Breast epithelium (tissue), 3 donors: ENCODE data around the gene ZNF423.

Experiments used
- POLR2A ChIP-seq: fragments of 450-650 bp; IDR thresholded peaks from one replicate; pipeline ENCODE4 v1.6.1; 2016; ENCODE audit warnings: antibody characterized with exemption, mild to moderate bottlenecking, moderate library complexity
- POLR2AphosphoS5 ChIP-seq, 3 donors: sonication (generic); formaldehyde crosslinking; IDR thresholded peaks; one replicate each; pipeline ENCODE4 v1.6.1; 2017; ENCODE audit warnings: antibody characterized with exemption in 3 of 3
- TF ChIP-seq, protein P1 (sequence below), 3 donors: fragments of 450-650 bp; IDR thresholded peaks; one replicate each; pipeline ENCODE4 v1.5.1; 2016 to 2017; ENCODE audit warnings: antibody characterized with exemption in 3 of 3, mild to moderate bottlenecking in 3 of 3, moderate library complexity in 3 of 3

GRCh38 chr16:49698931-49699840 is 156.7 kb downstream of the ZNF423 start:
- TF ChIP-seq, protein P1, sequence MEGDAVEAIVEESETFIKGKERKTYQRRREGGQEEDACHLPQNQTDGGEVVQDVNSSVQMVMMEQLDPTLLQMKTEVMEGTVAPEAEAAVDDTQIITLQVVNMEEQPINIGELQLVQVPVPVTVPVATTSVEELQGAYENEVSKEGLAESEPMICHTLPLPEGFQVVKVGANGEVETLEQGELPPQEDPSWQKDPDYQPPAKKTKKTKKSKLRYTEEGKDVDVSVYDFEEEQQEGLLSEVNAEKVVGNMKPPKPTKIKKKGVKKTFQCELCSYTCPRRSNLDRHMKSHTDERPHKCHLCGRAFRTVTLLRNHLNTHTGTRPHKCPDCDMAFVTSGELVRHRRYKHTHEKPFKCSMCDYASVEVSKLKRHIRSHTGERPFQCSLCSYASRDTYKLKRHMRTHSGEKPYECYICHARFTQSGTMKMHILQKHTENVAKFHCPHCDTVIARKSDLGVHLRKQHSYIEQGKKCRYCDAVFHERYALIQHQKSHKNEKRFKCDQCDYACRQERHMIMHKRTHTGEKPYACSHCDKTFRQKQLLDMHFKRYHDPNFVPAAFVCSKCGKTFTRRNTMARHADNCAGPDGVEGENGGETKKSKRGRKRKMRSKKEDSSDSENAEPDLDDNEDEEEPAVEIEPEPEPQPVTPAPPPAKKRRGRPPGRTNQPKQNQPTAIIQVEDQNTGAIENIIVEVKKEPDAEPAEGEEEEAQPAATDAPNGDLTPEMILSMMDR (IDR thresholded peaks at IDR 0.05) = no peak
- TF ChIP-seq POLR2AphosphoS5 (IDR thresholded peaks at IDR 0.05) (no peak), POLR2A (no peak)
